ENCODE results near the gene ADGRA1.
"Not testable (repeated sequence)": the region's sequence is repeated elsewhere in the genome, so short reads cannot be mapped to it uniquely, and the experiment has no call there.

The ADGRA1 gene

DNA sequence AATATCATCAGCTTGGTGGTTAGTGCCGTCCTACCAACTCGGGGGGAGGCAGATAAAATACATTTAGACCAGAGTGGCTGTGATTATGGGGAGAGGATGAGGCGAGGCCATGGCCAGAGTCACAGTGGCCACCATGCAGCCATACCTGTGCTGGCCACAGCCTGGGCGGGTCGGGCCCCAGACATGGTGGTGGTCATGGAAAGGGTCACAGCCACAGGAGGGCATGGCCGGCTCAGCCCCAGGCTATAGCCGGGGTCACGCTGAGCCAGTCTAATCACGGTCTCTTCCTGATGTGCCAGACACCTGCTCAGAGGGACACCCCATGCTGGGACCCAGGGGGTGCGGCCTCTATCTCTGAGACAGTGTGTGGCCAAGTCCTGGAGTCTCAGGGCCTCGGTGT is 10.2 kb downstream of the ADGRA1 start:
- DNase-seq: no peak

- no peak for DNase-seq
These were observed 10.9 kb downstream of the ADGRA1 start for GRCh38 chr10:133098426-133099124.

DNA sequence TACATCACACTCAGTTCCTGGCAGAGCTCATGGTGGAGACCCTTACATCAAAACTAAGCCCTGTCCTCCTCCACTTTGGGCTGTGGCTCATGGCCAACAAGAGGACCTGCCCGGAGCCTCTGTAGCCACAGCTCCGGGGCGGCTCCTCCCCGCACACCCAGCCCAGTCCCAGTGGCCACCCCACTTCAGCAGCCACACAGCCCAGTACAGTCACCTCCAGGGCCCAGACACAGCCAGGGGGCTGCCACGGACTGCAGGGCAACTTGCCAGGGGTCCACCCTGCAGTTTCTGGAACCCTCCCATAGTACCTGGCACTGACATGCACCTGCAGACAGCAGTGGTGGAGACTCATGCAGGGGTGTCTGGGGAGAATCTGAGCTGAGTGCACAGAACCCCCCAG is 11.8 kb downstream of the ADGRA1 start:
- no peak for DNase-seq

- no peak for DNase-seq
These were observed 12.5 kb downstream of the ADGRA1 start for GRCh38 chr10:133100186-133100585.

DNA sequence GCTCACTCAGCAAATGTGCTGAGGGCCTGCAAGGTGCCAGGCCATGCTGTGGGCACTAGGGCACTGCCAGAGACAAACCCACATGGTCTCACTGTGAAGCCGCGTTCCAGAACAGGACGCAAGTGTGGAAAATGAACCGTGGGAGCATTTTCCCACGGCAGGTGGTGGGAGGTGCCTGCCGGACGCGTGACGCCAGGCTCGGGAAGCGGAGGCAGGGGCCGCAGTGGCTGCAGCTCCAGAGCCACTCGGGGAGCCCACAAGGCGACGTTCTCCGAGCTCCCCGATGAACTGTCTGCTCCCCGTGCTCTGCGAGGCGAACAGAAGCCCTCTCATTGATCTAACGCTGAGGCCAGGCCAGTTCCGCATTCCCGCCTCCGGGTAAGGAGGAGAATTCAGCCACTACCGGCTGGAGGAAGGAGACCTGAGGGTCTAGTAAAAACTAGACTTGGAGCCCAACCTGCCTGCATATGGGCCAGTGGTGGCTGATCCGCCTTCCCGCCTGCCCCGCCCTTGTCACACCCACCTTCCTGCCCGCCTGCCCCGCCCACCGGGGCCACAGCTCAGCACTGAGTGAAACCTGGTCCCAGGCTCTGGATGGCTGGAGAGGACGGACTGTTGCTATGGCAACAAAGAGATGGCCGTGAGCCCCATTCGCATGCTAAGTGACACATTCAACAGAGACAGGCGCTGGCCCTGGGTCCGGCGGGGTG is 13.1 kb downstream of the ADGRA1 start:
- DNase-seq: peak; percentile 41 to 53

- no peak for DNase-seq
These were observed 13.7 kb downstream of the ADGRA1 start for GRCh38 chr10:133101416-133101810.

GRCh38 chr10:133102415-133103095 is 14.8 kb downstream of the ADGRA1 start:
- DNase-seq: no peak

DNA sequence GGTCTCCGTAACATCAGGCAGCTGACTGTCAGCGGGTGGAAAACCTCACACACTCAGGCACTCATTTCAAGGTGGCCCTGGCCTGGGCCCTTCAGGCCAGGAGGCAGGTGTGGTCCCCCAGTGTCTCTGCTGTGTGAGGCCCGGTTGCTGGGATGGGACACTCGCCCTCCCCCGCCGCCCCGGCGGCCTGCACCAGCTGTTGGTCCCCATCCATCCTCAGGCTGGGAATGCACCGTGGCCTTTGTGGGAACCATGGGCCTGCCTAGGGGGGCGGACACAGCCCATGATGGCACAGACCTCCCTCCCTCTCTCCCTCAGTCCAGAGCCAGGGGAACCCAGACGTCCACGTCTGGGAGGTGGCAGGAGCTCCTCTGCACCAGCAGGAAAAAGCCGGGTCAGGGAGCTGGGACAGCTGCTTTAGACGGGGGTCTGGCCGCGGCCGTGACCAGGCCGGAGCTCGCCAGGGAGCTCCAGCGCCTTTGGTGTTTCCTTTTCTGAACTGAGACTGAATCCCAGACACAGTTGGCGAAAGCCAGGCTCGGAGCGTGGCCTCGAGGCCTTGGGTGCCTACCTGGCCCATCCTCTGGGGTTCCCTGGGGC is 15.7 kb downstream of the ADGRA1 start:
- DNase-seq: no peak

GRCh38 chr10:133104068-133104962 is 16.6 kb downstream of the ADGRA1 start:
- DNase-seq: no peak

DNA sequence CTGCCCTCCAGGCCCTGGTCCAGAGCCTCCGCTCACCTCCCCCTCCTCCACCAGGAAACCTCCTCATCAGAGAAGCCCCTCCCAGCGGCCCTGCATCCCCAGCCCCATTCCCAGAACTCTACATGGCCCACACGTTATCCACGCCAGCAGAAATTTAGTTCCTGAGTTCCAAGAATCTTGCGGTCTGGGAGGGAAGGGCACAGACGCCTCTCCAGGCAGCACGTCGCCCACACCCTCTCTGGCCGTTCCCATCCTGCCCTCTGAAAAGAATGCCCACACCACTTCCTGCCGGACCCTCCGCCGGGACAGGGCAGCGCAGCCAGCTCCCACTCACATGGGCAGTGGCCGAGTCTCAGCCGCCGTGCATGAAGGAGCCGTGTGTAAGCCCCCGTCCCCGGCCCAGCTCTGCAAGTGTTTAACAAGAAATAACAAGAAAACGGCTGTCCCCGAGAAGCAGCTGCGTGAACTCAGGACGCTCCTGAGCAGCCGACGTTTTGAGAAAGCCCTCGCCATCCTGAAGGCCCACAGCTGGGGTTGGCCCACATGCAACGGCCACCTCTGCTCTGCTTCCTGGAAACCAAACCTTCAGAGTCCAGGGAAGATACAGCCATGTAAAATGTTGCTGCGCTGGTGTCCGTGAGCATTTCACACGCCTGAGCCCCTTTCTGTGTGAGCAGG is 17.4 kb downstream of the ADGRA1 start:
- no peak for DNase-seq

GRCh38 chr10:133105686-133106390 is 18.1 kb downstream of the ADGRA1 start:
- DNase-seq: no peak

DNA sequence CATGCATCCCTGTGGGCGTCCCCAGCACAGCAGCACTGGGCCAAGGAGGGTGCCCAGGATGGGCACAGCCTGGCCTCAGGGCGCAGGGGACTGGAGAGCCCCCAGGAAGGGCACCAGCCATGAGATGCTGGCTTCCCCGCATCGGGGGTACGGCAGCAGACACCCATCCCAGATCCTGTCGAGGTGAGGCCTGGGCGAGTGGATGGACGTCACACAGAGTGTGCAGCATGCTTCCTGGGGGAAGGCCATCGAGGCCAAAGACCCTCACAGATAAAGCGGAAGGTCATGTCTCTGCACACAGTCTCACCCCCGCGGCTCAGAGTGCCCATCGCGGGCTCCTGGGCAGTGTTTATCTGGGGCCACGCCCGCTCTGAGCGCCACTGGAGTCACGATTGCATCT is 18.8 kb downstream of the ADGRA1 start:
- no peak for DNase-seq

GRCh38 chr10:133107442-133107841 is 19.7 kb downstream of the ADGRA1 start:
- DNase-seq: no peak

- DNase-seq: no peak
These were observed 22.0 kb downstream of the ADGRA1 start for GRCh38 chr10:133109711-133110110.

GRCh38 chr10:133110133-133110532 is 22.4 kb downstream of the ADGRA1 start:
- no peak for DNase-seq

DNA sequence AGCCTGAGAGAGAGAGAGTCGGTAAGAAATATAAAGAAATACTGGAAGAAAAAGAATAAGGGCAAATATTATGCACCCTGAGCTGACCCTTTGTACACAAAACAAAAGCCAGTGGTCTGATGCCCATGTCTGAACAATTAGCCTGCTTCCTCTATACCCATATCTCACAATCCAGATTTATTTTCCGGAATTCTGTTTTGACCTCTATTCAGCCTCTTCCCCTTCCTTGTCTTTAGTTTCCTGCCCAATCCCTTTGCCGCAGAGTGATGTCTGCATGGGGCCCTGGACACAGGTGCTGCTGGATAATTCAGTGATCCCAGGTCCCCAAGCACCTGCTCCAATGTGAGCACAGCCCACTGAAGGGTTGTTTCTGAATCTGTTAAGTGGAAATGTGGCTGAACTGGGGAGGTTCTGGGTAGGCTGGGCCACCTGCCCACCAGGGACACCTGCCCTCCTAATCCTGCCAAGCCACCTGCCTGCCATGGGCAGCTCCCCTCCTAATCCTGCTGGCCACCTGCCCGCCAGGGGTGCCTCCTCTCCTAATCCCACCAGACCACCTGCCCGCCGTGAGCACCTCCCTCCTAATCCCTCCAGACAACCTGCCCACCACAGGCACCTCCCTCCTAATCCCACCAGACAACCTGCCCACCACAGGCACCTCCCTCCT is 23.0 kb downstream of the ADGRA1 start:
- no peak for DNase-seq

- not testable (repeated sequence) for DNase-seq
These were observed 23.9 kb downstream of the ADGRA1 start for GRCh38 chr10:133111640-133112039.

DNA sequence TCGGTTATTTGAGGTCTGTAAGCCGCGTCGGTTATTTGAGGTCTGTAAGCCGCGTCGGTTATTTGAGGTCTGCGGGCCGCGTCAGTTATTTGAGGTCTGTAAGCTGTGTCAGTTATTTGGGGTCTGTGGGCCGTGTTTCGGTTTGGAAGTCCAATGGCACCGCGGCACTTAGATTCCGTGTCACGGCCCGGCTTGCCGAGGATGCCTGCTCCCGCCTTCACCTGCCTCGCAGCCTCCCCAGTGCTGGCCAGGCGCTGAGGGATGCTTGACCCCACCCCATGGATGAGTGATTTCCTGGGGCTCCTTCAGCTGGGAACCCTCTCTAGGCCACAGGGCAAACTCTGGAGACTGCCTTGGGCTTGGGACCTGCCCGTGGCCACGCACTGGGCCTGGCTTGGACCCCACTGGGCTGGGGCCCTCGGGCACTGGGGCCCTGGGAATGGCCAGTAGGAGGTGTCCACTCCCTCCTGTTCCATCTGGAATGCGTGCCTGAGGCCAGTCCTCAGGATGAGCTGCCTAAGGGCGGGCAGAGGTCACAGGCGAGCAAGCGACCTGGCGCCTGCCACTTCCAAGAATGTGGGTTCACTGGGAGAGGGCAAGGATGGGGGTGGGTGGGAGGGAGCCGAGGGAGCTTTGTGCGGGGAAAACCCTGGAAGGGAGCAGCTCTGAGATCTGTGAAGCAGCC is 25.6 kb downstream of the ADGRA1 start:
- DNase-seq: no peak

GRCh38 chr10:133113847-133114246 is 26.1 kb downstream of the ADGRA1 start:
- DNase-seq: no peak

DNA sequence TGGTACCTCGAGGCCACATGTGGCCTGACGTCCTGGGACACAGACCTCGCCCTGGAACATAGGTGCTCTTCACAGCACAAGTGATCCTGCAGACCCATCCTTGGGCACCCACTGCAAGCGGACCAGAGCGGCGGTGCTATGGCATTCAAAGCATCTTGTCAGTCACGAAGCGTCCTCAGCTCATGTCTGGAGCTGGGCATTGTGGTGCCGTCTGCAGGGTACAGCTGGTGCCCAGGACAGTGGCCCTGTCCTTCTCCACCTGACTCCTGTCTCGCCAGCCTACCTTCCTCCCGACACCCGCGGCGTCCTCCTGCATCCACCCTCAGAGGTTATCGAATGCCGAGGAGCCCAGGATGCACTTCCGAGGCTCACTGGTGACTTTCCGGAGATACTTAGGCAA is 26.5 kb downstream of the ADGRA1 start:
- DNase-seq: no peak

Data from activated CD4-positive, alpha-beta T cell treated with anti-CD3 and anti-CD28 coated beads, Interleukin-2, amount 50 U/mL, for 48 hours (primary cell).